IgD-negative memory B cell (primary cell): ENCODE data around the gene TMEM201. TPM values are rescaled to one million over a fixed set of nuclear protein-coding genes. Genes with fewer than 3 reads are reported as not detected.

Experiments
- H3K27ac Mint-ChIP-seq, 3 donors: one replicate each; pipeline ENCODE4 v1.8.0; 2020 to 2022; ENCODE audit warnings: mild to moderate bottlenecking in 3 of 3, mixed read lengths in 3 of 3, moderate library complexity in 1 of 3
- H3K27me3 Mint-ChIP-seq: one replicate; pipeline ENCODE4 v1.8.0; 2021; ENCODE audit warnings: mixed read lengths
- H3K36me3 Mint-ChIP-seq: one replicate; pipeline ENCODE4 v1.8.0; 2020; ENCODE audit warnings: mild to moderate bottlenecking, mixed read lengths
- H3K4me1 Mint-ChIP-seq, 3 donors: one replicate each; pipeline ENCODE4 v1.8.0; 2020 to 2022; ENCODE audit warnings: mixed read lengths in 3 of 3, mild to moderate bottlenecking in 1 of 3
- H3K4me3 Mint-ChIP-seq, 4 donors: one replicate each; pipeline ENCODE4 v1.8.0; 2020 to 2022; ENCODE audit warnings: mild to moderate bottlenecking in 4 of 4, mixed read lengths in 4 of 4, moderate library complexity in 3 of 4
- H3K9me3 Mint-ChIP-seq, 3 donors: one replicate each; pipeline ENCODE4 v1.8.0; 2020 to 2021; ENCODE audit warnings: mixed read lengths in 3 of 3, mild to moderate bottlenecking in 1 of 3
- polyA plus RNA-seq: library from polyadenylated mRNA; unstranded; fragments of 300-500 nt; fragmentation: Illumina TruSeq; gene quantifications from one replicate; pipeline ENCODE4 v1.2.3, GENCODE V29; 2021

The TMEM201 gene
- polyA plus RNA-seq, 1 donor from 2014 or later: 4.2 TPM

- Mint-ChIP-seq H3K4me1 (peaks cover 52 to 58% (median 54%) of the 10 kb centered on the region in 3 donors), H3K4me3 (peak overlapping the region; percentile 94 to 99 (median 96)), H3K27ac (peak overlapping the region; percentile 94 to 98 (median 98)), H3K36me3 (peaks cover 6% of the 10 kb centered on the region), H3K9me3 (no peaks in the 10 kb centered on the region), H3K27me3 (no peaks in the 10 kb centered on the region)
Measured at GRCh38 chr1:9654834-9655723, 66.4 kb downstream of the TMEM201 start.

GRCh38 chr1:9655836-9656235, 67.1 kb downstream of the TMEM201 start:
- no peaks in the 10 kb centered on the region for H3K27me3 Mint-ChIP-seq
- H3K9me3 Mint-ChIP-seq: no peaks in the 10 kb centered on the region

GRCh38 chr1:9657521-9658032, 68.9 kb downstream of the TMEM201 start:
- H3K36me3 Mint-ChIP-seq: peaks cover 2% of the 10 kb centered on the region
- no peaks in the 10 kb centered on the region for H3K27me3 Mint-ChIP-seq

More at GRCh38 chr1:9655836-9656235, 67.1 kb downstream of the TMEM201 start:
- H3K4me1 Mint-ChIP-seq: peaks cover 59 to 60% (median 60%) of the 10 kb centered on the region in 3 donors
- peak overlapping the region; percentile 94 to 99 (median 96) for H3K4me3 Mint-ChIP-seq
- peaks cover 6% of the 10 kb centered on the region for H3K36me3 Mint-ChIP-seq
- peak overlapping the region; percentile 94 to 98 (median 98) for H3K27ac Mint-ChIP-seq

GRCh38 chr1:9658199-9658598, 69.5 kb downstream of the TMEM201 start:
- H3K4me3 Mint-ChIP-seq: peak overlapping the region in 3 of 4 donors; percentile 5 to 97 (median 95)
- H3K27me3 Mint-ChIP-seq: no peaks in the 10 kb centered on the region
- peaks cover 3% of the 10 kb centered on the region for H3K36me3 Mint-ChIP-seq

More at GRCh38 chr1:9657521-9658032, 68.9 kb downstream of the TMEM201 start:
- Mint-ChIP-seq H3K27ac (peak overlapping the region; percentile 94 to 98 (median 98)), H3K4me1 (peaks cover 56 to 58% (median 57%) of the 10 kb centered on the region in 3 donors), H3K4me3 (peak overlapping the region; percentile 55 to 99 (median 96)), H3K9me3 (no peaks in the 10 kb centered on the region)

GRCh38 chr1:9659328-9659727, 70.6 kb downstream of the TMEM201 start:
- Mint-ChIP-seq H3K4me1 (peaks cover 48 to 53% (median 51%) of the 10 kb centered on the region in 3 donors), H3K4me3 (peak overlapping the region in 1 of 4 donors; percentile 28), H3K27ac (peak overlapping the region in 2 of 3 donors; percentile 46 to 92), H3K36me3 (peaks cover 3% of the 10 kb centered on the region), H3K27me3 (no peaks in the 10 kb centered on the region), H3K9me3 (no peaks in the 10 kb centered on the region)

More at GRCh38 chr1:9658199-9658598, 69.5 kb downstream of the TMEM201 start:
- H3K4me1 Mint-ChIP-seq: peaks cover 59 to 62% (median 62%) of the 10 kb centered on the region in 3 donors
- no peaks in the 10 kb centered on the region for H3K9me3 Mint-ChIP-seq
- peak overlapping the region; percentile 39 to 98 (median 94) for H3K27ac Mint-ChIP-seq

GRCh38 chr1:9663257-9663656, 74.5 kb downstream of the TMEM201 start:
- H3K4me1 Mint-ChIP-seq: peaks cover 31 to 39% (median 36%) of the 10 kb centered on the region in 3 donors
- no peaks in the 10 kb centered on the region for H3K9me3 Mint-ChIP-seq
- peak overlapping the region in 1 of 3 donors; percentile 20 for H3K27ac Mint-ChIP-seq
- peaks cover 7% of the 10 kb centered on the region for H3K36me3 Mint-ChIP-seq
- H3K4me3 Mint-ChIP-seq: peak overlapping the region in 2 of 4 donors; percentile 33 to 79
- no peaks in the 10 kb centered on the region for H3K27me3 Mint-ChIP-seq

Other genes with a start within 250 kb of the TMEM201 start
- 7.5 TPM for gene SLC25A33, start 49.4 kb upstream of the TMEM201 start, polyA plus RNA-seq
- 82.6 TPM for gene PIK3CD, start 62.8 kb downstream of the TMEM201 start, polyA plus RNA-seq
- gene CLSTN1, start 235.1 kb downstream of the TMEM201 start, polyA plus RNA-seq: 24.7 TPM